Measurements from ENCODE around the gene PTGS1.
"Not testable (repeated sequence)": the region's sequence is repeated elsewhere in the genome, so short reads cannot be mapped to it uniquely, and the experiment has no call there.

PTGS1 gene

GRCh38 chr9:122370869-122371755, at the start of gene PTGS1:
PTGS1 (plus strand) TSS chr9:122371024; CDS start chr9:122371085, 61 bp downstream.
- no peak for DNase-seq

GRCh38 chr9:122322553-122322952, 48.3 kb upstream of the PTGS1 start:
- no peak for DNase-seq

GRCh38 chr9:122324665-122325064, 46.2 kb upstream of the PTGS1 start:
- not testable (repeated sequence) for DNase-seq

- DNase-seq = no peak
These were observed 45.7 kb upstream of the PTGS1 start for GRCh38 chr9:122325124-122325523.

GRCh38 chr9:122327175-122327574, 43.6 kb upstream of the PTGS1 start:
- DNase-seq = no peak

GRCh38 chr9:122329597-122329996, 41.2 kb upstream of the PTGS1 start:
- no peak for DNase-seq

GRCh38 chr9:122330466-122330865, 40.4 kb upstream of the PTGS1 start:
- DNase-seq = not testable (repeated sequence)

- no peak for DNase-seq
These were observed 39.3 kb upstream of the PTGS1 start for GRCh38 chr9:122331523-122331927.

GRCh38 chr9:122332083-122332482, 38.7 kb upstream of the PTGS1 start:
- DNase-seq = no peak

- DNase-seq = no peak
These were observed 38.2 kb upstream of the PTGS1 start for GRCh38 chr9:122332644-122333043.

- DNase-seq = no peak
These were observed 37.5 kb upstream of the PTGS1 start for GRCh38 chr9:122333169-122333808.

GRCh38 chr9:122334916-122335315, 35.9 kb upstream of the PTGS1 start:
- DNase-seq = no peak

GRCh38 chr9:122336189-122336588, 34.6 kb upstream of the PTGS1 start:
- no peak for DNase-seq

GRCh38 chr9:122336866-122337555, 33.8 kb upstream of the PTGS1 start:
- no peak for DNase-seq

GRCh38 chr9:122337556-122337929, 33.3 kb upstream of the PTGS1 start:
- DNase-seq = no peak

GRCh38 chr9:122338536-122338935, 32.3 kb upstream of the PTGS1 start:
- DNase-seq = no peak

- no peak for DNase-seq
These were observed 31.8 kb upstream of the PTGS1 start for GRCh38 chr9:122338994-122339393.

- DNase-seq = no peak
These were observed 31.2 kb upstream of the PTGS1 start for GRCh38 chr9:122339579-122339978.

GRCh38 chr9:122340161-122340560, 30.7 kb upstream of the PTGS1 start:
- no peak for DNase-seq

GRCh38 chr9:122342323-122343050, 28.3 kb upstream of the PTGS1 start:
- DNase-seq = no peak

- no peak for DNase-seq
These were observed 24.1 kb upstream of the PTGS1 start for GRCh38 chr9:122346478-122347347.
